ENCODE data around the gene SLC35E3.

The SLC35E3 gene

GRCh38 chr12:68771223-68771925, 25.4 kb downstream of the SLC35E3 start:
- DNase-seq, result no peak

GRCh38 chr12:68772714-68773113, 26.7 kb downstream of the SLC35E3 start:
- no peak for DNase-seq

- no peak for DNase-seq
Measured at GRCh38 chr12:68773582-68773981, 27.6 kb downstream of the SLC35E3 start.

GRCh38 chr12:68775121-68775630, 29.2 kb downstream of the SLC35E3 start:
- DNase-seq, result no peak

GRCh38 chr12:68776976-68777610, 31.1 kb downstream of the SLC35E3 start:
- DNase-seq, result no peak

GRCh38 chr12:68779280-68779679, 33.3 kb downstream of the SLC35E3 start:
- DNase-seq, result no peak

GRCh38 chr12:68780731-68781130, 34.8 kb downstream of the SLC35E3 start:
- no peak for DNase-seq

- DNase-seq, result no peak
Measured at GRCh38 chr12:68781728-68782127, 35.8 kb downstream of the SLC35E3 start.

GRCh38 chr12:68784015-68784414, 38.0 kb downstream of the SLC35E3 start:
- no peak for DNase-seq

- DNase-seq, result no peak
Measured at GRCh38 chr12:68785358-68785757, 39.4 kb downstream of the SLC35E3 start.

- DNase-seq, result no peak
Measured at GRCh38 chr12:68785823-68786222, 39.8 kb downstream of the SLC35E3 start.

GRCh38 chr12:68786929-68787328, 41.0 kb downstream of the SLC35E3 start:
- DNase-seq, result no peak

GRCh38 chr12:68788554-68789143, 42.7 kb downstream of the SLC35E3 start:
- no peak for DNase-seq

GRCh38 chr12:68789144-68789878, 43.3 kb downstream of the SLC35E3 start:
- DNase-seq, result no peak

GRCh38 chr12:68790081-68790951, 44.3 kb downstream of the SLC35E3 start:
- DNase-seq, result no peak

GRCh38 chr12:68790952-68791234, 44.9 kb downstream of the SLC35E3 start:
- DNase-seq, result no peak

GRCh38 chr12:68791897-68792481, 46.0 kb downstream of the SLC35E3 start:
- DNase-seq, result no peak

- DNase-seq, result no peak
Measured at GRCh38 chr12:68792952-68793351, 47.0 kb downstream of the SLC35E3 start.

- DNase-seq, result no peak
Measured at GRCh38 chr12:68793436-68793835, 47.5 kb downstream of the SLC35E3 start.

- DNase-seq, result no peak
Measured at GRCh38 chr12:68793975-68794652, 48.1 kb downstream of the SLC35E3 start.

- no peak for DNase-seq
Measured at GRCh38 chr12:68794653-68795251, 48.8 kb downstream of the SLC35E3 start.

Data from activated effector memory CD4-positive, alpha-beta T cell treated with Interleukin-2 at 50 U/mL for 16 hours (primary cell).